SK-N-SH treated with all-trans-retinoic acid at 6 μM for 48 hours (cell line): ENCODE data around the gene PTPRN2.

ENCODE experiments used
- ARNTL ChIP-seq: fragments of 450-650 bp; formaldehyde crosslinking; IDR thresholded peaks from 2 replicates; pipeline ENCODE4 v1.5.0; 2020; ENCODE audit warnings: low read depth, mild to moderate bottlenecking, moderate library complexity, borderline replicate concordance
- BACH2 ChIP-seq: fragments of 250-450 bp; sonication (Bioruptor Pico); IDR thresholded peaks from 2 replicates; pipeline ENCODE4 v1.9.0; 2021; ENCODE audit warnings: mild to moderate bottlenecking, borderline replicate concordance
- GLIS3 ChIP-seq: fragments of 250-450 bp; sonication (Bioruptor Pico); IDR thresholded peaks from 2 replicates; pipeline ENCODE4 v1.5.0; 2020; ENCODE audit warnings: mild to moderate bottlenecking, moderate library complexity
- ISL1 ChIP-seq: fragments of 250-450 bp; sonication (Bioruptor Pico); IDR thresholded peaks from 2 replicates; pipeline ENCODE4 v2.1.2; 2022; ENCODE audit warnings: mild to moderate bottlenecking, moderate library complexity
- PPARA ChIP-seq: fragments of 250-450 bp; sonication (Bioruptor Pico); IDR thresholded peaks from 2 replicates; pipeline ENCODE4 v1.5.0; 2020; ENCODE audit warnings: mild to moderate bottlenecking, borderline replicate concordance
- TOX ChIP-seq: fragments of 250-450 bp; sonication (Bioruptor Pico); IDR thresholded peaks from 2 replicates; pipeline ENCODE4 v1.8.0; 2021; ENCODE audit warnings: mild to moderate bottlenecking, moderate library complexity, borderline replicate concordance
- ZFP3 ChIP-seq: fragments of 250-450 bp; sonication (Bioruptor Pico); IDR thresholded peaks from 2 replicates; pipeline ENCODE4 v1.5.0; 2020; ENCODE audit warnings: mild to moderate bottlenecking, moderate library complexity
- ZFP30 ChIP-seq: fragments of 450-650 bp; formaldehyde crosslinking; IDR thresholded peaks from 2 replicates; pipeline ENCODE4 v1.5.0; 2022; ENCODE audit warnings: mild to moderate bottlenecking, moderate library complexity
- ZNF8 ChIP-seq: fragments of 450-650 bp; formaldehyde crosslinking; IDR thresholded peaks from 2 replicates; pipeline ENCODE4 v1.5.0; 2020; ENCODE audit warnings: mild to moderate bottlenecking, moderate library complexity
- TF ChIP-seq, protein P1 (sequence below): fragments of 250-450 bp; sonication (Bioruptor Pico); IDR thresholded peaks from 2 replicates; pipeline ENCODE4 v1.5.1; 2020; ENCODE audit warnings: low read depth, mild to moderate bottlenecking, moderate library complexity
- TF ChIP-seq, protein P2 (sequence below): fragments of 250-450 bp; sonication (Bioruptor Pico); IDR thresholded peaks from 2 replicates; pipeline ENCODE4 v1.8.0; 2020; ENCODE audit warnings: mild to moderate bottlenecking, moderate library complexity, borderline replicate concordance

GRCh38 chr7:157518514-157519175 lies 1069.0 kb downstream of the PTPRN2 start:
- TF ChIP-seq ZFP30 (no peak), TOX (CRISPR knock-in tag) (no peak), BACH2 (no peak), GLIS3 (no peak), ARNTL (CRISPR knock-in tag) (no peak), ZFP3 (no peak), PPARA (CRISPR knock-in tag) (no peak), ISL1 (CRISPR knock-in tag) (no peak), ZNF8 (CRISPR knock-in tag) (no peak)
- TF ChIP-seq, protein P1, sequence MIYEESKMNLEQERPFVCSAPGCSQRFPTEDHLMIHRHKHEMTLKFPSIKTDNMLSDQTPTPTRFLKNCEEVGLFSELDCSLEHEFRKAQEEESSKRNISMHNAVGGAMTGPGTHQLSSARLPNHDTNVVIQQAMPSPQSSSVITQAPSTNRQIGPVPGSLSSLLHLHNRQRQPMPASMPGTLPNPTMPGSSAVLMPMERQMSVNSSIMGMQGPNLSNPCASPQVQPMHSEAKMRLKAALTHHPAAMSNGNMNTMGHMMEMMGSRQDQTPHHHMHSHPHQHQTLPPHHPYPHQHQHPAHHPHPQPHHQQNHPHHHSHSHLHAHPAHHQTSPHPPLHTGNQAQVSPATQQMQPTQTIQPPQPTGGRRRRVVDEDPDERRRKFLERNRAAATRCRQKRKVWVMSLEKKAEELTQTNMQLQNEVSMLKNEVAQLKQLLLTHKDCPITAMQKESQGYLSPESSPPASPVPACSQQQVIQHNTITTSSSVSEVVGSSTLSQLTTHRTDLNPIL (CRISPR knock-in tag): no peak
- TF ChIP-seq, protein P2, sequence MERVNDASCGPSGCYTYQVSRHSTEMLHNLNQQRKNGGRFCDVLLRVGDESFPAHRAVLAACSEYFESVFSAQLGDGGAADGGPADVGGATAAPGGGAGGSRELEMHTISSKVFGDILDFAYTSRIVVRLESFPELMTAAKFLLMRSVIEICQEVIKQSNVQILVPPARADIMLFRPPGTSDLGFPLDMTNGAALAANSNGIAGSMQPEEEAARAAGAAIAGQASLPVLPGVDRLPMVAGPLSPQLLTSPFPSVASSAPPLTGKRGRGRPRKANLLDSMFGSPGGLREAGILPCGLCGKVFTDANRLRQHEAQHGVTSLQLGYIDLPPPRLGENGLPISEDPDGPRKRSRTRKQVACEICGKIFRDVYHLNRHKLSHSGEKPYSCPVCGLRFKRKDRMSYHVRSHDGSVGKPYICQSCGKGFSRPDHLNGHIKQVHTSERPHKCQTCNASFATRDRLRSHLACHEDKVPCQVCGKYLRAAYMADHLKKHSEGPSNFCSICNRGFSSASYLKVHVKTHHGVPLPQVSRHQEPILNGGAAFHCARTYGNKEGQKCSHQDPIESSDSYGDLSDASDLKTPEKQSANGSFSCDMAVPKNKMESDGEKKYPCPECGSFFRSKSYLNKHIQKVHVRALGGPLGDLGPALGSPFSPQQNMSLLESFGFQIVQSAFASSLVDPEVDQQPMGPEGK (CRISPR knock-in tag): no peak
